ENCODE results near the gene TEKT2. TPM values are rescaled to one million over a fixed set of nuclear protein-coding genes. Genes with fewer than 3 reads are reported as not detected.

Gene TEKT2
- 0.09 TPM in 1 of 5 replicates, not detected in the others for total RNA-seq (2022; extraction: Qiagen RNA extraction)

GRCh38 chr1:36083635-36084496 lies at the start of gene TEKT2:
TSS of gene TEKT2 (plus strand) at chr1:36084094. CDS start at chr1:36084922, 828 bp downstream.

GRCh38 chr1:36088577-36089392 lies 4.9 kb downstream of the TEKT2 start, which contains the start of gene ADPRS:
TSS of gene ADPRS (plus strand) at chr1:36088892. CDS start at chr1:36088905, 13 bp downstream.

GRCh38 chr1:36125129-36125991 lies 41.5 kb downstream of the TEKT2 start, which contains the start of gene COL8A2:
TSS of gene COL8A2 (minus strand) at chr1:36125222. CDS start at chr1:36100242, 24,980 bp downstream.

Other genes with a start within 250 kb of the TEKT2 start
- gene AGO1, start 200.9 kb upstream of the TEKT2 start, total RNA-seq (2022; extraction: Qiagen RNA extraction) = 3.0 to 4.8 TPM (median 4.0 TPM) in 5 replicates
- gene AGO3, start 153.0 kb upstream of the TEKT2 start, total RNA-seq (2022; extraction: Qiagen RNA extraction) = 5.8 to 7.7 TPM (median 6.5 TPM) in 5 replicates
- 24.8 to 34.2 TPM (median 30.3 TPM) in 5 replicates for gene ADPRS, start 4.8 kb downstream of the TEKT2 start, total RNA-seq (2022; extraction: Qiagen RNA extraction)
- 0.08 to 0.17 TPM (median 0.11 TPM) in 5 replicates for gene COL8A2, start 41.1 kb downstream of the TEKT2 start, total RNA-seq (2022; extraction: Qiagen RNA extraction)
- gene TRAPPC3, start 65.4 kb downstream of the TEKT2 start, total RNA-seq (2022; extraction: Qiagen RNA extraction) = 80.4 to 90.8 TPM (median 82.6 TPM) in 5 replicates
- gene MAP7D1, start 72.1 kb downstream of the TEKT2 start, total RNA-seq (2022; extraction: Qiagen RNA extraction) = 210 to 248 TPM (median 238 TPM) in 5 replicates
- 63.9 to 88.8 TPM (median 69.6 TPM) in 5 replicates for gene THRAP3, start 140.3 kb downstream of the TEKT2 start, total RNA-seq (2022; extraction: Qiagen RNA extraction)
- 2.0 to 3.4 TPM (median 2.6 TPM) in 5 replicates for gene SH3D21, start 222.3 kb downstream of the TEKT2 start, total RNA-seq (2022; extraction: Qiagen RNA extraction)
- gene EVA1B, start 239.6 kb downstream of the TEKT2 start, total RNA-seq (2022; extraction: Qiagen RNA extraction) = 10.7 to 26.0 TPM (median 24.6 TPM) in 5 replicates